GM18861 (cell line): ENCODE measurements around the gene TLE4.

ENCODE experiments used
- ATAC-seq: cut with Tn5 transposase; IDR thresholded peaks from one replicate; pipeline ENCODE4 v1.9.1; 2021; ENCODE audit not compliant: unreplicated experiment

TLE4 gene

GRCh38 chr9:79765466-79765865, 193.7 kb downstream of the TLE4 start:
- ATAC-seq: no peak

- ATAC-seq: no peak
Measured at GRCh38 chr9:79766091-79766490, 194.3 kb downstream of the TLE4 start.

GRCh38 chr9:79768194-79768593, 196.4 kb downstream of the TLE4 start:
- ATAC-seq: no peak

- ATAC-seq: no peak
Measured at GRCh38 chr9:79769476-79770275, 197.9 kb downstream of the TLE4 start.

GRCh38 chr9:79774356-79774755, 202.6 kb downstream of the TLE4 start:
- no peak for ATAC-seq
